ENCODE results near the gene CAP2.

Gene CAP2

GRCh38 chr6:17381424-17382147 lies 11.8 kb upstream of the CAP2 start:
- H3K4me3 ChIP-seq (replicated peaks in 1 of 2; ENCODE audit: low read depth in 2 of 2, low read length in 2 of 2), result no peak overlapping the region
- TF ChIP-seq CTCF (IDR thresholded peaks at IDR 0.05; ENCODE audit: low read depth, low read length), result no peak
- peak; percentile 57 to 72 for DNase-seq (ENCODE audit: low read depth in 2 of 2)

GRCh38 chr6:17385660-17386059 lies 7.7 kb upstream of the CAP2 start:
- TF ChIP-seq CTCF (IDR thresholded peaks at IDR 0.05; ENCODE audit: low read depth, low read length), result no peak
- DNase-seq (ENCODE audit: low read depth in 2 of 2), result peak; percentile 22 to 51
- no peak overlapping the region for H3K4me3 ChIP-seq (replicated peaks in 1 of 2; ENCODE audit: low read depth in 2 of 2, low read length in 2 of 2)

GRCh38 chr6:17388365-17388764 lies 5.0 kb upstream of the CAP2 start:
- no peak overlapping the region for H3K4me3 ChIP-seq (replicated peaks in 1 of 2; ENCODE audit: low read depth in 2 of 2, low read length in 2 of 2)
- TF ChIP-seq CTCF (IDR thresholded peaks at IDR 0.05; ENCODE audit: low read depth, low read length), result no peak
- no peak for DNase-seq (ENCODE audit: low read depth in 2 of 2)

- no peak for TF ChIP-seq CTCF (IDR thresholded peaks at IDR 0.05; ENCODE audit: low read depth, low read length)
- H3K4me3 ChIP-seq (replicated peaks in 1 of 2; ENCODE audit: low read depth in 2 of 2, low read length in 2 of 2), result no peak overlapping the region
- peak; percentile 10 to 47 for DNase-seq (ENCODE audit: low read depth in 2 of 2)
These were observed 4.0 kb upstream of the CAP2 start for GRCh38 chr6:17389274-17389847.

GRCh38 chr6:17390276-17390675 lies 3.1 kb upstream of the CAP2 start:
- no peak for DNase-seq (ENCODE audit: low read depth in 2 of 2)
- no peak overlapping the region for H3K4me3 ChIP-seq (replicated peaks in 1 of 2; ENCODE audit: low read depth in 2 of 2, low read length in 2 of 2)
- no peak for TF ChIP-seq CTCF (IDR thresholded peaks at IDR 0.05; ENCODE audit: low read depth, low read length)

GRCh38 chr6:17391976-17392375 lies 1.4 kb upstream of the CAP2 start:
- no peak for TF ChIP-seq CTCF (IDR thresholded peaks at IDR 0.05; ENCODE audit: low read depth, low read length)
- no peak for DNase-seq (ENCODE audit: low read depth in 2 of 2)
- no peak overlapping the region for H3K4me3 ChIP-seq (replicated peaks in 1 of 2; ENCODE audit: low read depth in 2 of 2, low read length in 2 of 2)
